Measurements from ENCODE around the gene SCARB2. TPM values are rescaled to one million over a fixed set of nuclear protein-coding genes. Genes with fewer than 3 reads are reported as not detected.

Gene SCARB2
- total RNA-seq, 1 donor from 2014 or later, result 97.4 TPM

DNA sequence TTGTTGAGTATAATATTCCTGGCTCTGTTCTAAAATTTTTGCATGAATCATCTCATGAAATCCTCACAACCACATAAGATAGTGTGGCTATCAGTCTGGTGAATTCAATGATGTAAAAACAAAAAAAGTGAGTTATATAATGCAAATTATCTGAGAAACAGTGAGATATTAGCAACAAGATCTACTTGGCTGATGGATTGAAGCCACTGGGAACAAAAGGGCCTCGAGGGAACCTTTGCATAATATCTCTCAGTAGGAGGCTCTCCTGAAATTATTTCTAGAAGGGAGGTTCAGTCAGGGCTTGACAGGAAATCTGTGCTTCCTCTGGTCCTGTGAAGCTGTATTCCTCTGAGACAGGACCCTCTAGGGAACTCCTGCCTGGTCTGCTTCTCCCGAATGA, 35.3 kb downstream of the SCARB2 start:
- Histone ChIP-seq H3K9ac (no peak overlapping the region), H3K9me3 (ENCODE audit: low read depth) (no peaks in the 10 kb centered on the region), H3K4me3 (no peak overlapping the region), H3K36me3 (no peaks in the 10 kb centered on the region), H3K27me3 (no peaks in the 10 kb centered on the region), H3K27ac (no peak overlapping the region), H3K4me1 (no peaks in the 10 kb centered on the region), H4K20me1 (ENCODE audit: low read depth) (no peaks in the 10 kb centered on the region), H3K79me2 (ENCODE audit: low read depth) (no peaks in the 10 kb centered on the region), H3F3A (ENCODE audit: low read depth) (no peaks in the 10 kb centered on the region), H2AFZ (replicated peaks) (no peak overlapping the region), H3K4me2 (no peak overlapping the region)
- no peak overlapping the region for H3K4me3 Mint-ChIP-seq
- H3K27ac Mint-ChIP-seq, result no peak overlapping the region
- H3K36me3 Mint-ChIP-seq, result peaks cover 13% of the 10 kb centered on the region
- DNase-seq (ENCODE audit: low spot score), result no peak
- no peaks in the 10 kb centered on the region for H3K4me1 Mint-ChIP-seq
- H3K27me3 Mint-ChIP-seq (ENCODE audit: insufficient read depth, low read depth), result no peaks in the 10 kb centered on the region
- TF ChIP-seq, protein P1, sequence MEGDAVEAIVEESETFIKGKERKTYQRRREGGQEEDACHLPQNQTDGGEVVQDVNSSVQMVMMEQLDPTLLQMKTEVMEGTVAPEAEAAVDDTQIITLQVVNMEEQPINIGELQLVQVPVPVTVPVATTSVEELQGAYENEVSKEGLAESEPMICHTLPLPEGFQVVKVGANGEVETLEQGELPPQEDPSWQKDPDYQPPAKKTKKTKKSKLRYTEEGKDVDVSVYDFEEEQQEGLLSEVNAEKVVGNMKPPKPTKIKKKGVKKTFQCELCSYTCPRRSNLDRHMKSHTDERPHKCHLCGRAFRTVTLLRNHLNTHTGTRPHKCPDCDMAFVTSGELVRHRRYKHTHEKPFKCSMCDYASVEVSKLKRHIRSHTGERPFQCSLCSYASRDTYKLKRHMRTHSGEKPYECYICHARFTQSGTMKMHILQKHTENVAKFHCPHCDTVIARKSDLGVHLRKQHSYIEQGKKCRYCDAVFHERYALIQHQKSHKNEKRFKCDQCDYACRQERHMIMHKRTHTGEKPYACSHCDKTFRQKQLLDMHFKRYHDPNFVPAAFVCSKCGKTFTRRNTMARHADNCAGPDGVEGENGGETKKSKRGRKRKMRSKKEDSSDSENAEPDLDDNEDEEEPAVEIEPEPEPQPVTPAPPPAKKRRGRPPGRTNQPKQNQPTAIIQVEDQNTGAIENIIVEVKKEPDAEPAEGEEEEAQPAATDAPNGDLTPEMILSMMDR (IDR thresholded peaks at IDR 0.05), result no peak
- TF ChIP-seq EZH2phosphoT487 (IDR thresholded peaks at IDR 0.05) (no peak), EZH2 (IDR thresholded peaks at IDR 0.05) (no peak)
- H3K9me3 Mint-ChIP-seq, result no peaks in the 10 kb centered on the region

- no peak overlapping the region for H3K4me3 ChIP-seq
Observed at GRCh38 chr4:76177709-76178108, 35.9 kb downstream of the SCARB2 start.

DNA sequence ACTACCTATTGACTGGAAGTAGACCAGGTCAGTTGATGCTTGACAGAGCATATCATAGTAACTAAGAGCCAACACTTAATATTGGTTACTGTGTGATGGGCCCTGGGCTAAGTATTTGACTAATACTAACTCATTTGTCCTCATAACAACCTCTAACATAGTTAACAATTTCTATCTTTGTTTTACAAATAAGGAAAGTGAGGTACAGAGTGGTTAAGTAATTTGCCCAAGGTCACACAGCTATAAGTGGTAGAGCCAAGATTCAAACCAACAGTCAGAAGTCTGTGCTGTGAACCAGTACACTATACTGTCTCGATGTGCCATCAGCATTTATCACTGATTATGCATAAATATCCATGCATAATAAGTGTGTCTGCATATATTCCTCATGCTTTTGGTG, 38.3 kb downstream of the SCARB2 start:
- no peaks in the 10 kb centered on the region for H3F3A ChIP-seq (ENCODE audit: low read depth)
- H3K79me2 ChIP-seq (ENCODE audit: low read depth), result no peaks in the 10 kb centered on the region
- no peak overlapping the region for H2AFZ ChIP-seq (replicated peaks)
- H3K9ac ChIP-seq, result no peak overlapping the region
- no peaks in the 10 kb centered on the region for H3K4me1 ChIP-seq
- Mint-ChIP-seq H3K4me1 (no peaks in the 10 kb centered on the region), H3K36me3 (peaks cover 18% of the 10 kb centered on the region), H3K9me3 (no peaks in the 10 kb centered on the region), H3K4me3 (no peak overlapping the region), H3K27me3 (ENCODE audit: insufficient read depth, low read depth) (no peaks in the 10 kb centered on the region), H3K27ac (no peak overlapping the region)
- H3K4me3 ChIP-seq, result no peak overlapping the region
- no peaks in the 10 kb centered on the region for H4K20me1 ChIP-seq (ENCODE audit: low read depth)
- H3K36me3 ChIP-seq, result no peaks in the 10 kb centered on the region
- DNase-seq (ENCODE audit: low spot score), result no peak
- no peak overlapping the region for H3K4me2 ChIP-seq
- no peaks in the 10 kb centered on the region for H3K27me3 ChIP-seq
- no peaks in the 10 kb centered on the region for H3K9me3 ChIP-seq (ENCODE audit: low read depth)
- H3K27ac ChIP-seq, result no peak overlapping the region
- no peak for TF ChIP-seq EZH2 (IDR thresholded peaks at IDR 0.05)
- TF ChIP-seq, protein P1 (IDR thresholded peaks at IDR 0.05), result no peak
- TF ChIP-seq EZH2phosphoT487 (IDR thresholded peaks at IDR 0.05), result no peak

More at GRCh38 chr4:76177709-76178108, 35.9 kb downstream of the SCARB2 start:
- no peak overlapping the region for H3K27ac ChIP-seq
- no peak for DNase-seq (ENCODE audit: low spot score)
- Mint-ChIP-seq H3K27ac (no peak overlapping the region), H3K9me3 (no peaks in the 10 kb centered on the region), H3K4me3 (no peak overlapping the region), H3K4me1 (no peaks in the 10 kb centered on the region), H3K36me3 (peaks cover 18% of the 10 kb centered on the region), H3K27me3 (ENCODE audit: insufficient read depth, low read depth) (no peaks in the 10 kb centered on the region)
- TF ChIP-seq EZH2 (IDR thresholded peaks at IDR 0.05), result no peak
- TF ChIP-seq, protein P1 (IDR thresholded peaks at IDR 0.05), result no peak
- TF ChIP-seq EZH2phosphoT487 (IDR thresholded peaks at IDR 0.05), result no peak
- no peaks in the 10 kb centered on the region for H3K27me3 ChIP-seq
- no peaks in the 10 kb centered on the region for H3F3A ChIP-seq (ENCODE audit: low read depth)
- H3K36me3 ChIP-seq, result no peaks in the 10 kb centered on the region
- H4K20me1 ChIP-seq (ENCODE audit: low read depth), result no peaks in the 10 kb centered on the region
- no peaks in the 10 kb centered on the region for H3K79me2 ChIP-seq (ENCODE audit: low read depth)
- H3K4me2 ChIP-seq, result no peak overlapping the region
- no peak overlapping the region for H2AFZ ChIP-seq (replicated peaks)
- H3K9ac ChIP-seq, result no peak overlapping the region
- H3K4me1 ChIP-seq, result no peaks in the 10 kb centered on the region
- no peaks in the 10 kb centered on the region for H3K9me3 ChIP-seq (ENCODE audit: low read depth)

Measured in neural progenitor cell (in vitro differentiated cells).